ENCODE data around the gene CHRM1.

DNA sequence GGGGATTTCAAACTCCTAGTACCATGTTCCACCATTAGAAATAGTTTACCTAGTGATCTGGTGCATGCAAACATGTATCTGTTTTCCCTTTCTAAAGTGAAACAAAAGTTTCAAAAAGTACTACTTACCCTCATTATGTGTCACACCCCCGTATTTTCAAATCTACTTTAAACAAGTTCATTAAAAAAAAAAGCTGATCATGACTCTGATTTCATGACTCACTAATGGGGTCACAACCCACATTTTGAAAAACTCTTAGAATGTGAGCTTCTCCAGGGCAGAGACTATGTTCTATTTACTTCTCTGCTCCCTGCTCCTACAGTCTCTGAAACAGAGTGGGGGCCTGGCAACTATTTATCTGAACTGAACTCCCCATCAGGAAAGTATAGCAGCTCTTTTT lies 18.2 kb downstream of the CHRM1 start:
- TF ChIP-seq, protein P1, sequence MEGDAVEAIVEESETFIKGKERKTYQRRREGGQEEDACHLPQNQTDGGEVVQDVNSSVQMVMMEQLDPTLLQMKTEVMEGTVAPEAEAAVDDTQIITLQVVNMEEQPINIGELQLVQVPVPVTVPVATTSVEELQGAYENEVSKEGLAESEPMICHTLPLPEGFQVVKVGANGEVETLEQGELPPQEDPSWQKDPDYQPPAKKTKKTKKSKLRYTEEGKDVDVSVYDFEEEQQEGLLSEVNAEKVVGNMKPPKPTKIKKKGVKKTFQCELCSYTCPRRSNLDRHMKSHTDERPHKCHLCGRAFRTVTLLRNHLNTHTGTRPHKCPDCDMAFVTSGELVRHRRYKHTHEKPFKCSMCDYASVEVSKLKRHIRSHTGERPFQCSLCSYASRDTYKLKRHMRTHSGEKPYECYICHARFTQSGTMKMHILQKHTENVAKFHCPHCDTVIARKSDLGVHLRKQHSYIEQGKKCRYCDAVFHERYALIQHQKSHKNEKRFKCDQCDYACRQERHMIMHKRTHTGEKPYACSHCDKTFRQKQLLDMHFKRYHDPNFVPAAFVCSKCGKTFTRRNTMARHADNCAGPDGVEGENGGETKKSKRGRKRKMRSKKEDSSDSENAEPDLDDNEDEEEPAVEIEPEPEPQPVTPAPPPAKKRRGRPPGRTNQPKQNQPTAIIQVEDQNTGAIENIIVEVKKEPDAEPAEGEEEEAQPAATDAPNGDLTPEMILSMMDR (conservative IDR thresholded peaks at IDR 0.05; ENCODE audit: low read length): no peak
- TF ChIP-seq EZH2phosphoT487 (IDR thresholded peaks at IDR 0.05; ENCODE audit: borderline replicate concordance, low read depth, low read length): no peak
